ENCODE measurements around the gene PGS1. TPM values are rescaled to one million over a fixed set of nuclear protein-coding genes. Genes with fewer than 3 reads are reported as not detected.
A peak's percentile ranks its signal among the peaks of the same experiment; 100 is the strongest.

PGS1 gene
- total and polyA plus RNA-seq, 2 donors (not counting 1 experiment from before 2014, with no cell fraction given) = 22.4 to 34.5 TPM

DNA sequence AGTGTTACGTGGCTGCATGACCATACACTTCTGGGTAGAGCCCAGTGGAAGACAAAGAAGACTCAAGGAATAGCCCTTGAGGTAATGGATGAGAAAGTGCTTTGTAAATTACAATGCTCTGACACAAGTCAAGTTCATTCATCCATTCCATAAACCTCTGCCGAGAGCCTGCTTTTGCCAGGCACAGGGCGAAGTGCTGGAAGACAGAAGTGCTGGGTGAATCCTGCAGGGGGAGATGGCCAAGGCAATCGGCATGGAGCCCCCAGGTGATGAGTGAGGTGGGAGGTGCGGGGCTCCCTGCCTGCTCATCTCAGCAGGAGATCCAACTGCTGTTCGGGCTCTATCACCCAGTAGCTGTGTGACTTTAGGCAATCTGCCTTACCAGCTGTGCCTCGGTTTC lies 15.8 kb upstream of the PGS1 start:
- H3K9ac ChIP-seq (ENCODE audit: insufficient read depth, low read length) = no peak overlapping the region
- no peaks in the 10 kb centered on the region for H3K9me3 ChIP-seq (ENCODE audit: control insufficient read depth, insufficient read depth, low read depth, low read length)
- H2AFZ ChIP-seq (ENCODE audit: low read length) = no peak overlapping the region
- peaks cover 14% of the 10 kb centered on the region for H3K4me1 ChIP-seq (ENCODE audit: control insufficient read depth, extremely low read depth, insufficient read depth, low read length)
- no peak for TF ChIP-seq EZH2 (IDR thresholded peaks at IDR 0.05; ENCODE audit: low read length, missing control alignments)
- TF ChIP-seq, protein P1, sequence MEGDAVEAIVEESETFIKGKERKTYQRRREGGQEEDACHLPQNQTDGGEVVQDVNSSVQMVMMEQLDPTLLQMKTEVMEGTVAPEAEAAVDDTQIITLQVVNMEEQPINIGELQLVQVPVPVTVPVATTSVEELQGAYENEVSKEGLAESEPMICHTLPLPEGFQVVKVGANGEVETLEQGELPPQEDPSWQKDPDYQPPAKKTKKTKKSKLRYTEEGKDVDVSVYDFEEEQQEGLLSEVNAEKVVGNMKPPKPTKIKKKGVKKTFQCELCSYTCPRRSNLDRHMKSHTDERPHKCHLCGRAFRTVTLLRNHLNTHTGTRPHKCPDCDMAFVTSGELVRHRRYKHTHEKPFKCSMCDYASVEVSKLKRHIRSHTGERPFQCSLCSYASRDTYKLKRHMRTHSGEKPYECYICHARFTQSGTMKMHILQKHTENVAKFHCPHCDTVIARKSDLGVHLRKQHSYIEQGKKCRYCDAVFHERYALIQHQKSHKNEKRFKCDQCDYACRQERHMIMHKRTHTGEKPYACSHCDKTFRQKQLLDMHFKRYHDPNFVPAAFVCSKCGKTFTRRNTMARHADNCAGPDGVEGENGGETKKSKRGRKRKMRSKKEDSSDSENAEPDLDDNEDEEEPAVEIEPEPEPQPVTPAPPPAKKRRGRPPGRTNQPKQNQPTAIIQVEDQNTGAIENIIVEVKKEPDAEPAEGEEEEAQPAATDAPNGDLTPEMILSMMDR (conservative IDR thresholded peaks at IDR 0.05 in 1 of 2, IDR thresholded peaks at IDR 0.05 in 1 of 2; ENCODE audit: low read depth in 1 of 2, low read length in 2 of 2) = no peak
- H3K36me3 ChIP-seq (ENCODE audit: control insufficient read depth, insufficient read depth, low read length) = peaks cover 9% of the 10 kb centered on the region
- peaks cover 21% of the 10 kb centered on the region for H3K79me2 ChIP-seq (ENCODE audit: control insufficient read depth, insufficient read depth, low read length)
- no peak overlapping the region for H3K4me3 ChIP-seq (replicated peaks in 1 of 4; ENCODE audit: control extremely low read depth in 1 of 4, insufficient read depth in 1 of 4, low read depth in 3 of 4, low read length in 4 of 4)
- DNase-seq (ENCODE audit: low read depth in 2 of 2) = no peak
- no peaks in the 10 kb centered on the region for H4K20me1 ChIP-seq (ENCODE audit: control insufficient read depth, extremely low read depth, insufficient read depth, low read length)
- H3K4me2 ChIP-seq (ENCODE audit: extremely low read depth, insufficient read depth, low read length) = no peak overlapping the region
- H3K27ac ChIP-seq (ENCODE audit: insufficient read depth, low read length) = no peak overlapping the region
- no peaks in the 10 kb centered on the region for H3K27me3 ChIP-seq (ENCODE audit: control insufficient read depth, insufficient read depth, low read length)

DNA sequence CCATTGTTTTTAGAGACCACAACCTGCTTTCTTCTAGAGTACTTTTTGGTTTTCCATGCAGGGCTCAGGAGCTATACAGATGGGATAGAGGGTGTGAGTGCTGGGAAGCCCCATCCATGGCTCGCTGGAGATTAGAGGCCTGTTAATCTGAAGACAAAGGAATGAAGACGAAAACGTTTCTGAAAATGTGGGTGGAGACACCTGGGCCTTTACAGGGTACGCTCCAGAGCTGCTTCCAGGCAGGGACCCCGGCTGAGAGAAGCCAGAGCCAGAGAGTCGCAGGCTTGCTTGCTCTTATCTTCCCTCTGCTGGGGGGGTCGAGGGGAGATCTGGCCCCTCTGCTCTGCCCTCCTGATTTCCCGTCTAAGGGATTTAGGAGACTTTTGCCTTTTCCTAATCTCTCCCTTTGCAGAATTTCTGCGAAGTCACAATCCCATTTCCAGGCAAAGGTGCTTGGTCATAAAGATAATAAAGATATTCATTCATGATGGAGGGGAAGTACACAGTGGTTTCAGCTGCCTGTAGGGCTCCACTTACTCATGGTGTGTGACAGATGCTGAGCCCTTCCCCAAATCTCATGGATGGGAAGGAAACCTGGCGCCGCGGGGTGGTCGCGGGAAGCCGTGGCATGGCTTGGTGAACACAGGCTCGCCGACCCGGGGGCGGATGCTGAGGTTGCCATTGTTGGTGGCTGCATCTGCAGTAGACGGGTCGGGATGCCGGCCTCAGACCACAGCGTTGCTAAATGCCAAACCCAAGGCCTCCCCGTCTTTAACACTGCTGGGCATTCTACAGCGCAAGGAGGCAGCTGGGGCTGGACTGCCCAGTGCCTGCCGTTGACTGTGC lies 13.8 kb upstream of the PGS1 start:
- peaks cover 14% of the 10 kb centered on the region for H3K4me1 ChIP-seq (ENCODE audit: control insufficient read depth, extremely low read depth, insufficient read depth, low read length)
- DNase-seq (ENCODE audit: low read depth in 2 of 2) = no peak

DNA sequence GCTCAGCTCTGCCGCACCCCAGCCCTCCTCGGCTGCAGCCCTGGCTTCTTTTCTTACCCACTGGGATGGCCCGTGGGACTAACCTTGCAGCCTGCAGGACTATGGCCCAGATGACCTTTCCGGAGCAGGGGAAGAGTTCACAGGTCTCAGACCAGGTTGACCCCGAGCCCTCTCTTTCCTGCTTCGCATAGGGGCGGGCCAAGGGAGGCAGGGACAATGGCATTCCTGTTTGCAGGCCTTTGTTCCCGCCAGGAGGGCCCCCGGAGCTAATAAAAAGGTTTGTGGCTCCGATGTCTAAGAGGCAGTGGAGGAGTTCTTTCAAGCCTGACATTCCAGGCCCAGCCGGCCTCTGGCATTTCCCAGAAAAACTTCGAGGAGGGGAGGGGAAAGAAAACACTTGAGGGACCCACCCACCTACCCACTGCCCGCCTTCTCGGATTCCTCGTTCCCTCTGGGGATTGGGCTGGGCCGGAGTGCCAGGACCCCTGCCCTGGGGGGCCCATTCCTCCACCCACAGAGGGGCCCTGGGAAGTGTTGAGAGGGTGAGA lies 12.8 kb upstream of the PGS1 start:
- Histone ChIP-seq H3K27me3 (ENCODE audit: control insufficient read depth, insufficient read depth, low read length) (no peaks in the 10 kb centered on the region), H3K27ac (ENCODE audit: insufficient read depth, low read length) (peak overlapping the region; percentile 73), H3K79me2 (ENCODE audit: control insufficient read depth, insufficient read depth, low read length) (no peaks in the 10 kb centered on the region), H3K9ac (ENCODE audit: insufficient read depth, low read length) (peak overlapping the region; percentile 23), H3K36me3 (ENCODE audit: control insufficient read depth, insufficient read depth, low read length) (no peaks in the 10 kb centered on the region), H3K9me3 (ENCODE audit: control insufficient read depth, insufficient read depth, low read depth, low read length) (no peaks in the 10 kb centered on the region), H3K4me1 (ENCODE audit: control insufficient read depth, extremely low read depth, insufficient read depth, low read length) (peaks cover 14% of the 10 kb centered on the region), H2AFZ (ENCODE audit: low read length) (no peak overlapping the region), H4K20me1 (ENCODE audit: control insufficient read depth, extremely low read depth, insufficient read depth, low read length) (no peaks in the 10 kb centered on the region), H3K4me3 (replicated peaks in 1 of 4; ENCODE audit: control extremely low read depth in 1 of 4, insufficient read depth in 1 of 4, low read depth in 3 of 4, low read length in 4 of 4) (no peak overlapping the region), H3K4me2 (ENCODE audit: extremely low read depth, insufficient read depth, low read length) (no peak overlapping the region)
- peak; percentile 64 to 73 for DNase-seq (ENCODE audit: low read depth in 2 of 2)
- TF ChIP-seq, protein P1 (conservative IDR thresholded peaks at IDR 0.05 in 1 of 2, IDR thresholded peaks at IDR 0.05 in 1 of 2; ENCODE audit: low read depth in 1 of 2, low read length in 2 of 2) = no peak
- no peak for TF ChIP-seq EZH2 (IDR thresholded peaks at IDR 0.05; ENCODE audit: low read length, missing control alignments)

More for the DNA sequence above, 13.8 kb upstream of the PGS1 start:
- H3K4me2 ChIP-seq (ENCODE audit: extremely low read depth, insufficient read depth, low read length) = no peak overlapping the region
- H3K27ac ChIP-seq (ENCODE audit: insufficient read depth, low read length) = no peak overlapping the region
- TF ChIP-seq, protein P1 (conservative IDR thresholded peaks at IDR 0.05 in 1 of 2, IDR thresholded peaks at IDR 0.05 in 1 of 2; ENCODE audit: low read depth in 1 of 2, low read length in 2 of 2) = no peak
- TF ChIP-seq EZH2 (IDR thresholded peaks at IDR 0.05; ENCODE audit: low read length, missing control alignments) = no peak
- no peaks in the 10 kb centered on the region for H4K20me1 ChIP-seq (ENCODE audit: control insufficient read depth, extremely low read depth, insufficient read depth, low read length)
- H3K27me3 ChIP-seq (ENCODE audit: control insufficient read depth, insufficient read depth, low read length) = no peaks in the 10 kb centered on the region
- H3K4me3 ChIP-seq (replicated peaks in 1 of 4; ENCODE audit: control extremely low read depth in 1 of 4, insufficient read depth in 1 of 4, low read depth in 3 of 4, low read length in 4 of 4) = no peak overlapping the region
- H2AFZ ChIP-seq (ENCODE audit: low read length) = no peak overlapping the region
- H3K79me2 ChIP-seq (ENCODE audit: control insufficient read depth, insufficient read depth, low read length) = peaks cover 1% of the 10 kb centered on the region
- H3K9ac ChIP-seq (ENCODE audit: insufficient read depth, low read length) = no peak overlapping the region
- no peaks in the 10 kb centered on the region for H3K36me3 ChIP-seq (ENCODE audit: control insufficient read depth, insufficient read depth, low read length)
- H3K9me3 ChIP-seq (ENCODE audit: control insufficient read depth, insufficient read depth, low read depth, low read length) = no peaks in the 10 kb centered on the region
